ENCODE measurements around the gene HECTD3.

The HECTD3 gene

GRCh38 chr1:45014321-45015028 is 3.4 kb upstream of the HECTD3 start:
- peak; percentile 93 for DNase-seq (ENCODE audit: low read depth)
- peak; percentile 91 for TF ChIP-seq CTCF (IDR thresholded peaks at IDR 0.05; ENCODE audit: low read length, missing control alignments)
- no peak overlapping the region for H3K4me3 ChIP-seq (replicated peaks; ENCODE audit: low read depth, low read length)

GRCh38 chr1:45013551-45014209 is 2.6 kb upstream of the HECTD3 start:
- peak overlapping the region; percentile 86 for H3K4me3 ChIP-seq (replicated peaks; ENCODE audit: low read depth, low read length)
- TF ChIP-seq CTCF (IDR thresholded peaks at IDR 0.05; ENCODE audit: low read length, missing control alignments): no peak

DNA sequence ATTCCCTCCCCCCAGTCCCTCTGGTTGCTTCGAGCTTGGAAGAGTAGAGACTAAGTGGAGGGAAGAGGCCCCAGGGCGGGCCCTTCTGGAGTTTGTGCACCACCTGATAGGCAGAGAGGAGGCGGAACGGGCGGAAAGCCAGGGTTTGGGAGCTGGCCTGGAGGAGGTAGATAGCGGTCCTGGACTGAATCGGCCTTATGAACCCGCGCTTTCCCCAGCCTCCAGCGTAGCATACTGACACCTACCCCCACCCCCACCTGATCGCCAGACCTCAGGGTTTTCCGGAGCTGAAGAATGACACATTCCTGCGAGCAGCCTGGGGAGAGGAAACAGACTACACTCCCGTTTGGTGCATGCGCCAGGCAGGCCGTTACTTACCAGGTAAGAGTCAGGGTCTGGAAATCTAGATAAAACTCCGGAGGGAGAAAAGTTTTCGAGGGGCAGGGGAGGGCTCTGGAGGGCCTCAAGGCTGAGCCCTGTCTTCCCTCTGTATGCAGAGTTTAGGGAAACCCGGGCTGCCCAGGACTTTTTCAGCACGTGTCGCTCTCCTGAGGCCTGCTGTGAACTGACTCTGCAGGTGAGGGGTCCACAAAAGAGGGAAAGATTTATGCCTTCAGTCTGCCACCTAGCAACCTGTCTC is 1.6 kb upstream of the HECTD3 start:
- peak; percentile 65 for DNase-seq (ENCODE audit: low read depth)
- H3K4me3 ChIP-seq (replicated peaks; ENCODE audit: low read depth, low read length): peak overlapping the region; percentile 86
- no peak for TF ChIP-seq CTCF (IDR thresholded peaks at IDR 0.05; ENCODE audit: low read length, missing control alignments)

More at GRCh38 chr1:45013551-45014209, 2.6 kb upstream of the HECTD3 start:
- DNase-seq (ENCODE audit: low read depth): no peak

DNA sequence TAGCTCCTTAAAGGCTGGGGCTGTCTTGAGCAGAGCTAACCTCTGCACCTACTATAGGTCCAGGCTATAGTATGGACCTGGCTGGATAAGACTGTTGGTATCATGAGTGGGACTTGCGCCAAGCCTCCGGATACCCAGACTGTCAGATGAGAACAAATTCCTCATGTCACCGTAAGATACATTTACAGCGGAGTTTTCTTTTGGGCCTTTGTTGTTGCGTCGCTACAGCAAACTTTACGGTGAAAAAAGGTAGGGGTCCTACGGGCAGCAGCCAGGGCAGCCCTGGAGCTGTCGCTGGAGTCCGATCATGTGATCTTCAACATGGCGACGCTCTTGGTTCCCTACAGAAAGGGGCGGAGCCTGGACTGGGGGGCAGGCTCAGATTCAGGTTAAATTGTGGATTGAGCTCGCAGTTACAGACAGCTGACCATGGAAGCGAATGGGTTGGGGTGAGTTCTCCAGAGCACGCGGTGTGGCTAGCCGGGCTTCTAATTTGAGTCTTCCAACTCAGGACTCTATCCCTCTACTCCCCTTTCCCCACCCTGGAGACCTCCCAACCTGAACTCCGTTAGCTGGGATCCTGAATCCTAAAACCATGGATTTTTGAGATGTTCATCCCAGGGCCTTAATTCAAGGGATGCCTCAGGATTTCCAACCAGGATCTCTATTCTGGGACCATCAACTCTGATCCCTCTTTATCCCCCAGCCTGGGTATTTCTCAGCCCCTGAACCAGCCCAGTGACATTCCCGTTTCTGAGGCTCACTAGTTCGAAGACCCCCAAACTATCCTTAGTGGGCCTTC is 914 bp upstream of the HECTD3 start, which contains the start of gene UROD:
Gene UROD (plus strand): TSS at position 418 of the 802 bp plus-strand sequence. CDS start 12 bp downstream, at position 430.
- DNase-seq (ENCODE audit: low read depth): peak; percentile 98
- no peak for TF ChIP-seq CTCF (IDR thresholded peaks at IDR 0.05; ENCODE audit: low read length, missing control alignments)
- H3K4me3 ChIP-seq (replicated peaks; ENCODE audit: low read depth, low read length): peak within 1 kb of the TSS; percentile 88

DNA sequence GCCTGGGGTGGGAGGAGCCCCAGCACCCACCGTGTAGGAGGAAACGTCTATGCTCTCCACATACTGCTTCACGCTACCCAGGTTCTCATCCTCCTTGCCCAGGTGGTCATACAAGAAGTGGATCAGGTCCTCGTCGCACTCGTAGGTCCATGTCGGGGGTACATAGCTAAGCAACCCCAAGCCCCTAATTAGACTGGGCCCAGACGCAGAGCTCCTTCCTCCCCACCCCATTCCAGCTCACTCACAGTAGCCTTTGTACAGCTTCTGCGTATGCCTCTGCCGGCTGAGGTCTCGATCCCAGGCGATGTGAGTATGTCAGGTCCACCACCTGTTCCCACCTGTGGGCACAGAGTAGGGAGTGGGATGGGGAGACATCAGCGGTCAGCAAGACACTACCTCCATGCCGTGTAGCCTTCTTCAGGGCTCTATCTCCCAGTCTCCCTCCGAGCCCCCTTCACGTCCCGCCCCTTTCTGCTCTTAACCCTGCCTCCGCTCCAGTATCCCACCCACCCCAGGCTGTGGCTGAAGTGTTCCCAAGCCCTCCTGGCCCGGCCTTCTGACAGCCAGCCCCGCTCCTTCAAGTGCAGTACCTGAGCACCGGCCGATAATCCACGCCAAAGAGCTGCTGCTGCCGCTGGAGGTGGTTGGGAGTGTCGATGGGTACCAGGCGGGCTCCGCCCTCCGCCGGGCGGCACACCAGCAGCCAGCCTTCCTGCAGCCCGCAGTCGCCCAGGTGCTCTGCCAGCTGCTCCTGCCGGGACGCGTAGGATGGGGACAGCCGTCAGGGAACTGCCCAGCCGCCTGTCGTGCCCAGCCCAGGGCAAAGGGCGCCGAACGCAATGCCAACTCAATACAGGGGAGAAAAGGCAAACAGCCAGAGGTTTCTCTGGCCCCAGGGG is 919 bp downstream of the HECTD3 start:
- DNase-seq (ENCODE audit: low read depth): no peak
- TF ChIP-seq CTCF (IDR thresholded peaks at IDR 0.05; ENCODE audit: low read length, missing control alignments): no peak
- peak overlapping the region; percentile 88 for H3K4me3 ChIP-seq (replicated peaks; ENCODE audit: low read depth, low read length)
